Measurements from ENCODE around the gene C12orf43. TPM values are rescaled to one million over a fixed set of nuclear protein-coding genes. Genes with fewer than 3 reads are reported as not detected.

Gene C12orf43
- total RNA-seq, 2 experiments from 2014 or later: 16.4 to 24.6 TPM

- peaks cover 11% of the 10 kb centered on the region for H3K27me3 Mint-ChIP-seq
- CTCF ChIA-PET: interaction anchor here (1.2 kb wide), 1 partner anchor 19 kb away, joined by 5 read pairs; no protein-coding TSS in a partner anchor
- ATAC-seq (no peak), DNase-seq (no peak)
- no peak overlapping the region for H3K4me3 Mint-ChIP-seq
- no peak overlapping the region for H3K27ac Mint-ChIP-seq
- H3K4me1 Mint-ChIP-seq: no peaks in the 10 kb centered on the region
- no peaks in the 10 kb centered on the region for H3K36me3 Mint-ChIP-seq
- H3K9me3 Mint-ChIP-seq (ENCODE audit: low read depth): no peaks in the 10 kb centered on the region
Measured at GRCh38 chr12:120990487-120991055, 25.7 kb downstream of the C12orf43 start.

GRCh38 chr12:120989687-120990086 is 26.6 kb downstream of the C12orf43 start:
- CTCF ChIA-PET: interaction anchor here (1.1 to 1.2 kb wide), 2 partner anchors 18 to 86 kb away, joined by 3 to 5 read pairs; no protein-coding TSS in a partner anchor
- peaks cover 7% of the 10 kb centered on the region for H3K27me3 Mint-ChIP-seq
- H3K36me3 Mint-ChIP-seq: no peaks in the 10 kb centered on the region
- ATAC-seq: no peak
- no peak overlapping the region for H3K4me3 Mint-ChIP-seq
- no peaks in the 10 kb centered on the region for H3K4me1 Mint-ChIP-seq
- no peak for DNase-seq
- H3K27ac Mint-ChIP-seq: no peak overlapping the region
- no peaks in the 10 kb centered on the region for H3K9me3 Mint-ChIP-seq (ENCODE audit: low read depth)

DNA sequence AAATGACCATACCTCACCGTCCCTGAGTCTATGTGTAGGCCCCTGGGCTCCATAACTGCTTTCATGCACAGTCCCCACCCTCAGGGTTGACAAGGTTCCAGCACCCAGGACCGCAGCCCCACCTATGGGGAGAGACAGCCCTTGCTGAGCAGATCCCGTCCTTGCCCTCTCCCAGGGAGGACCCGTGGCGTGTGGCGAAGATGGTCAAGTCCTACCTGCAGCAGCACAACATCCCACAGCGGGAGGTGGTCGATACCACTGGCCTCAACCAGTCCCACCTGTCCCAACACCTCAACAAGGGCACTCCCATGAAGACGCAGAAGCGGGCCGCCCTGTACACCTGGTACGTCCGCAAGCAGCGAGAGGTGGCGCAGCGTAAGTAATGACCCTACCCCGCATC is 27.6 kb downstream of the C12orf43 start:
- CTCF ChIA-PET: no interaction called here
- H3K4me3 Mint-ChIP-seq: no peak overlapping the region
- H3K9me3 Mint-ChIP-seq (ENCODE audit: low read depth): no peaks in the 10 kb centered on the region
- DNase-seq (no peak), ATAC-seq (no peak)
- H3K27ac Mint-ChIP-seq: no peak overlapping the region
- H3K4me1 Mint-ChIP-seq: peaks cover 2% of the 10 kb centered on the region
- H3K27me3 Mint-ChIP-seq: peaks cover 7% of the 10 kb centered on the region
- H3K36me3 Mint-ChIP-seq: no peaks in the 10 kb centered on the region

GRCh38 chr12:120988234-120988633 is 28.1 kb downstream of the C12orf43 start:
- CTCF ChIA-PET: no interaction called here
- ATAC-seq (no peak), DNase-seq (no peak)
- Mint-ChIP-seq H3K27me3 (peaks cover 7% of the 10 kb centered on the region), H3K4me1 (peaks cover 2% of the 10 kb centered on the region), H3K9me3 (ENCODE audit: low read depth) (no peaks in the 10 kb centered on the region), H3K27ac (no peak overlapping the region), H3K36me3 (no peaks in the 10 kb centered on the region), H3K4me3 (no peak overlapping the region)

DNA sequence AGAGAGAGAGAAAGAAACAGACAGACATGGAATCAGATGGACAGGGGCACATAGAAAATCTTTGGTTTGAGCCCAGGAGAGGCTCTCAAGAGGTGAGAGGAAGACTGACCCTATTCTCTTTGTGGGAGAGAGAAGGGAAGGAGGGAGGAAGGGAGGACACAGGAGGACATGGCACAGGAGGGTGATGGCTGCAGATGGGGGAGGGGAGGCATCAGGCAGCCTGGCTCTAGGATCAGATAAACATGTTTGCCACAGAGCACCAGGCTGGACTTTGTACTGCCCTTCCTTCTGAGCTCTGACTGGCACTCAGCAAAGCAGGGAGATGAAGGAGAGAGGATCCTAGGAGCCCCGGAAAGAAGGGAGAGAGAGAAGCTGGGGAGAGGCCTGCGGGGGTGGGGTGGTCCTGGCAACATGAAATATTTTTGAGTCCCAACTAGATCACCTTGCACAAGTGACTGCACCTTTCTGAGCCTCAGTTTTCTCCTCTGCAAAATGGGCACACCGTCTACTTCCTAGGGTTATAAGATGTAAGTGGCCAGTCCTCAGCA is 31.9 kb downstream of the C12orf43 start:
- H3K27me3 Mint-ChIP-seq: no peaks in the 10 kb centered on the region
- no peak for DNase-seq
- H3K4me1 Mint-ChIP-seq: peaks cover 7% of the 10 kb centered on the region
- no peak overlapping the region for H3K4me3 Mint-ChIP-seq
- ATAC-seq: no peak
- no peak overlapping the region for H3K27ac Mint-ChIP-seq
- CTCF ChIA-PET: interaction anchor here (0.7 kb wide), 1 partner anchor 13 kb away, joined by 3 read pairs; no protein-coding TSS in a partner anchor
- H3K36me3 Mint-ChIP-seq: no peaks in the 10 kb centered on the region
- no peaks in the 10 kb centered on the region for H3K9me3 Mint-ChIP-seq (ENCODE audit: low read depth)

DNA sequence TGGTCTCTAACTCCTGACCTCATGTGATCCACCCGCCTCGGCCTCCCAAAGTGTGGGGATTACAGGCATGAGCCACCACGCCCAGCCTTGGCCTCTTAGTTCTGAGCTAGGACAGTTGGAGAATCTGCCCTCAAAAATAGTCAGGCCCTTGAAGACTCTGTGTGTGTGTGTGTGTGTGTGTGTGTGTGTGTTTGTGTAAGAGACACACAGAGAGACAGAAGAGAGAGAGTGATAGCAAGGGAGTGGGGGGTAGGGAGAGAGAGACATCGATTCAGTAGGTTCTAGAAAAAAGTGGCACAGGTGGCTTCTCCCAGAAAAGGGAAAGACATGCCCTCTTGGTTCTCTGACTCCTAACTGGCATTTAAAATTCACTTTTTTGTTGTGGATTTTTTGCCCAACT is 32.5 kb downstream of the C12orf43 start:
- CTCF ChIA-PET: interaction anchor here (0.7 to 1.4 kb wide), 2 partner anchors 12 to 334 kb away, joined by 3 to 4 read pairs; no protein-coding TSS in a partner anchor
- no peak overlapping the region for H3K4me3 Mint-ChIP-seq
- H3K4me1 Mint-ChIP-seq: peaks cover 7% of the 10 kb centered on the region
- H3K36me3 Mint-ChIP-seq: no peaks in the 10 kb centered on the region
- H3K9me3 Mint-ChIP-seq (ENCODE audit: low read depth): no peaks in the 10 kb centered on the region
- no peak overlapping the region for H3K27ac Mint-ChIP-seq
- DNase-seq: no peak
- no peak for ATAC-seq
- H3K27me3 Mint-ChIP-seq: no peaks in the 10 kb centered on the region

GRCh38 chr12:120982659-120983058 is 33.6 kb downstream of the C12orf43 start:
- no peaks in the 10 kb centered on the region for H3K36me3 Mint-ChIP-seq
- H3K9me3 Mint-ChIP-seq (ENCODE audit: low read depth): no peaks in the 10 kb centered on the region
- no peak for DNase-seq
- no peak overlapping the region for H3K27ac Mint-ChIP-seq
- CTCF ChIA-PET: interaction anchor here (1.4 to 2.6 kb wide), 2 partner anchors 11 to 333 kb away, joined by 4 to 9 read pairs; no protein-coding TSS in a partner anchor
- no peak for ATAC-seq
- peaks cover 7% of the 10 kb centered on the region for H3K4me1 Mint-ChIP-seq
- no peak overlapping the region for H3K4me3 Mint-ChIP-seq
- no peaks in the 10 kb centered on the region for H3K27me3 Mint-ChIP-seq

DNA sequence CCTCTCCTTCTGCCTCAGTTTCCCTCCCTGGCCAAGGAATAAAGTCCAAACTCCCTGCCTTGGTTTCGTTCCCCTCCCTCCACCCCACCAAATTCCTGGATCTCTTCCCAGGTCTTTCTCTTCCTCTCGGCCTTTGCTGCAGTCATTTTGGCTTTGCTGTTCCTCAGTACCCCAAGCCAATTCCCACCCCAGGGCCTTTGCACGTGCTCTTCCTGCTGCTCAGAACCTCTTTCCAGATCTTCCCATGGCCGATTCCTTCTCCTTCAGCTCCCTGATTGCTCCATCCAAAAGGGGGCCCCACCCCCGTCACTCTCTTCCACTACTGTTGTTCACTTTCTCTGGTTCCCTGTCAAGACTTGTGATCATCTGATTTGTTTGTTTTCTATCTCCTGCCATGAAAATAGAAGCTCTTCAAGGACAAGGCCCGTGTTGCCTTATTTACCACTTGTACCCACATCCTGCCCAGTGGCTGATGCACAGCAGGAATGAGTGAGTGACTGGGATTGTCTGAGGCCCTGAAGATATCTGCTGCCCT is 34.8 kb downstream of the C12orf43 start:
- no peaks in the 10 kb centered on the region for H3K36me3 Mint-ChIP-seq
- no peaks in the 10 kb centered on the region for H3K9me3 Mint-ChIP-seq (ENCODE audit: low read depth)
- DNase-seq: no peak
- CTCF ChIA-PET: interaction anchor here (2.6 kb wide), 1 partner anchor 10 kb away, joined by 9 read pairs; no protein-coding TSS in a partner anchor
- no peak for ATAC-seq
- no peaks in the 10 kb centered on the region for H3K27me3 Mint-ChIP-seq
- H3K27ac Mint-ChIP-seq: no peak overlapping the region
- H3K4me3 Mint-ChIP-seq: no peak overlapping the region
- peaks cover 7% of the 10 kb centered on the region for H3K4me1 Mint-ChIP-seq

DNA sequence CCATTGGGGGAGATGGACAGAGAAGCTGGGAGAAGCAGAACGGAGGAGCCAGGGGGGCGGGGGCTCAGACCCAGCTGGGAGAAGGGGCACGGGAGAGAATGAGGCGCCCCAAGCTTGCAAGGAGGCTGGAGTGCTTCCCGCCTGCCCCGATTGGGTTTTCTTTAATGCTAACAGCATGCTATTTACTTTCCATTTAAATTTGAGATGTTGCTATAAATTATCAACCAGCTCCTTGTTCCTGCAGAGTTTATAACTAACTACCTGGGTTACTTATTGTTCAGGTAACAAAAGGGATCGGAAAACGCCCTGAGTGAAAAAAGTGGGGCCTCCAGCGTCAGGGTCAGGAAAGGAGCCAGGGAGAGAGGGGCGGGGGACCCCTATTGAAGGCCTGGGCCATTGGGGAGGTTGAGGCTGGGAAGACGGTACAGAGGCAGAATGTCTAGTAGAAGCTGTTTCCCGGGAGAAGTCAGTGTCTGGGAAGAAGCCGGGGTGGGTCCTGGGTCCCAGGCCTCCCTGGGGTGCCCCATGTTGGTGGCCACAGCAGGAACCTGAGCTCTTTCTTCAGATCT is 35.4 kb downstream of the C12orf43 start:
- Mint-ChIP-seq H3K4me3 (no peak overlapping the region), H3K27ac (no peak overlapping the region), H3K4me1 (peaks cover 7% of the 10 kb centered on the region), H3K9me3 (ENCODE audit: low read depth) (no peaks in the 10 kb centered on the region), H3K36me3 (no peaks in the 10 kb centered on the region), H3K27me3 (no peaks in the 10 kb centered on the region)
- ATAC-seq: no peak
- CTCF ChIA-PET: interaction anchor here (1.5 to 2.6 kb wide), 2 partner anchors 9 to 398 kb away, joined by 4 to 9 read pairs; no protein-coding TSS in a partner anchor
- no peak for DNase-seq

- H3K27ac Mint-ChIP-seq: no peak overlapping the region
- DNase-seq: no peak
- no peak for ATAC-seq
- H3K9me3 Mint-ChIP-seq (ENCODE audit: low read depth): no peaks in the 10 kb centered on the region
- H3K4me3 Mint-ChIP-seq: no peak overlapping the region
- H3K27me3 Mint-ChIP-seq: no peaks in the 10 kb centered on the region
- H3K36me3 Mint-ChIP-seq: no peaks in the 10 kb centered on the region
- peaks cover 7% of the 10 kb centered on the region for H3K4me1 Mint-ChIP-seq
- CTCF ChIA-PET: interaction anchor here (0.9 to 1.5 kb wide), 3 partner anchors 9 to 397 kb away, joined by 3 to 4 read pairs (median 3); no protein-coding TSS in a partner anchor
Measured at GRCh38 chr12:120979862-120980696, 36.2 kb downstream of the C12orf43 start.

DNA sequence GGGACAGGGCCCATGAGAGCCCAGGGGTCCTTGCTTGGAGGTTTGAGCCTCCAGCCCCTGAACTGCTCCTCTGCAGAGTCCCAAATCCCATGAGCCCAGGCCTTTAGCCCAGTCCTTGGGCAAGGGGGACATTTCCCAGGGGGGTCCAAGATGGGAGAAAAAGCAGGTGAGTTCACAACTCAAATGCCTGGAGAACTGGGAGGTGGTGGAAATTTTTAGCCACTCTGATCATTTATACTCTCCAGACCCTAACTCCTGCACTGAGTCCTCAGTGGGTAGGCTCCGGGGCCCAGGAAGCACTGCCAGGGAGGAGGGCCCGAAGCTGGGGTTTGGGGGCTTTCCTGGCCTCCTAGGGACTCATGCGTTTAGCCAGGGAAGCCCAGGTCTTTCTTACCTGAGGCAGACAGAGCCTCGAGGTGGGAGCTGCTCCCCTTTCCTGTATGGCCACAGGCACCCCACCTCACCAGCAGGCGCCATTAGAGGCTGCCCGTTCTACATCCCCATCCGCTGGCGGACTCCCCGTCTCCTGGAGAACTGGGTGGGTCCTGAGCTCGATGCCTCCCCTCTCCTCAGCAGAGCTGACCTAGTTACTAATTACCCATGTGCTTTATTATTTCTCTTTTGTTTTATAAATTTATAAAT is 36.9 kb downstream of the C12orf43 start:
- no peaks in the 10 kb centered on the region for H3K9me3 Mint-ChIP-seq (ENCODE audit: low read depth)
- no peaks in the 10 kb centered on the region for H3K36me3 Mint-ChIP-seq
- no peak overlapping the region for H3K27ac Mint-ChIP-seq
- no peak overlapping the region for H3K4me3 Mint-ChIP-seq
- CTCF ChIA-PET: interaction anchor here (0.6 to 1.5 kb wide), 4 partner anchors 8 to 397 kb away, joined by 3 to 4 read pairs (median 4); no protein-coding TSS in a partner anchor
- no peaks in the 10 kb centered on the region for H3K27me3 Mint-ChIP-seq
- H3K4me1 Mint-ChIP-seq: peaks cover 7% of the 10 kb centered on the region
- no peak for DNase-seq
- ATAC-seq: no peak

DNA sequence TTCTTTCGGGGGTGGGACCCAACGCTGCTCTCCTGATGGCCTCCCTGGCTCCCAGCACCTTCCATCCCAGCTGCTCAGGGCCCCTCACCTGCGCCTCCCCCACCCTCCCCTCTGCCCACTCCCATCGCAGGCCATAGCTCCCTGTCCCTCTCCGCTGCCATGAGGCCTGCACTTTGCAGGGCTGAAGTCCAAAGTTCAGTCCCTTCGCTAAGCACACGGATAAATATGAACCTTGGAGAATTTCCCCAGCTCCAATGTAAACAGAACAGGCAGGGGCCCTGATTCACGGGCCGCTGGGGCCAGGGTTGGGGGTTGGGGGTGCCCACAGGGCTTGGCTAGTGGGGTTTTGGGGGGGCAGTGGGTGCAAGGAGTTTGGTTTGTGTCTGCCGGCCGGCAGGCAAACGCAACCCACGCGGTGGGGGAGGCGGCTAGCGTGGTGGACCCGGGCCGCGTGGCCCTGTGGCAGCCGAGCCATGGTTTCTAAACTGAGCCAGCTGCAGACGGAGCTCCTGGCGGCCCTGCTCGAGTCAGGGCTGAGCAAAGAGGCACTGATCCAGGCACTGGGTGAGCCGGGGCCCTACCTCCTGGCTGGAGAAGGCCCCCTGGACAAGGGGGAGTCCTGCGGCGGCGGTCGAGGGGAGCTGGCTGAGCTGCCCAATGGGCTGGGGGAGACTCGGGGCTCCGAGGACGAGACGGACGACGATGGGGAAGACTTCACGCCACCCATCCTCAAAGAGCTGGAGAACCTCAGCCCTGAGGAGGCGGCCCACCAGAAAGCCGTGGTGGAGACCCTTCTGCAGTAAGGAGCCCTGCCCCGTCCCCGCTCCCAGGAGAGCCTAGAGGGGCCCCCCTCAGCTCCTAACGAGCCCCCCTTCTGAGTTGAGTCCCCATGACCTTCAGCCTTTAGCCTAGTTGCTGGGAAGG is 37.7 kb downstream of the C12orf43 start, which contains the start of gene HNF1A:
Gene HNF1A, plus strand, starts transcription at position 248 of the 924 bp plus-strand sequence. Its CDS starts 226 bp downstream, at position 474.
- Mint-ChIP-seq H3K27ac (no peak within 1 kb of the TSS), H3K36me3 (no peaks in the 10 kb centered on the region), H3K9me3 (ENCODE audit: low read depth) (no peaks in the 10 kb centered on the region), H3K27me3 (no peaks in the 10 kb centered on the region), H3K4me1 (peaks cover 5% of the 10 kb centered on the region), H3K4me3 (no peak within 1 kb of the TSS)
- no peak for ATAC-seq
- DNase-seq: no peak
- CTCF ChIA-PET: interaction anchor here (0.6 to 1.1 kb wide), 2 partner anchors 77 to 117 kb away, joined by 4 read pairs; no protein-coding TSS in a partner anchor

Data from activated CD8-positive, alpha-beta memory T cell treated with anti-CD3 and anti-CD28 coated beads, Interleukin-2, amount 10 ng/mL, durations not matched to agents 7 days and 5 days (primary cell).